Gastrocnemius medialis (tissue), 4 donors: Measurements from ENCODE around the gene PPCDC.

Source experiments
- CTCF ChIP-seq, 5 experiments: fragments of 450-650 bp in 3 of 5; fragments of 200-600 bp in 2 of 5; sonication (generic) in 2 of 5; IDR thresholded peaks in 4 of 5; conservative IDR thresholded peaks in 1 of 5; 1 replicate in 4 of 5; 2 replicates in 1 of 5; pipeline ENCODE4 v1.5.1; 2016 to 2019; ENCODE audit warnings: antibody characterized with exemption in 5 of 5, mild to moderate bottlenecking in 3 of 5, moderate library complexity in 3 of 5
- POLR2A ChIP-seq, 2 donors: fragments of 450-650 bp; IDR thresholded peaks; one replicate each; pipeline ENCODE4 v1.6.1; 2017; ENCODE audit warnings: antibody characterized with exemption in 2 of 2, mild to moderate bottlenecking in 2 of 2, moderate library complexity in 2 of 2

- TF ChIP-seq CTCF (IDR thresholded peaks at IDR 0.05 in 4 of 5, conservative IDR thresholded peaks at IDR 0.05 in 1 of 5) (no peak), POLR2A (IDR thresholded peaks at IDR 0.05) (no peak)
Observed at GRCh38 chr15:74997543-74997942, 25.8 kb upstream of the PPCDC start.
